HUES64 (cell line): ENCODE measurements around the gene DAB2.

Experiments used
- H3K27ac ChIP-seq: 2 replicates; pipeline ENCODE4 v1.7.0; 2013; ENCODE audit warnings: low read depth, low read length, inconsistent platforms
- H3K27me3 ChIP-seq: 2 replicates; pipeline ENCODE4 v1.6.1; 2013; ENCODE audit warnings: mild to moderate bottlenecking, low read length; ENCODE audit not compliant: insufficient read depth
- H3K36me3 ChIP-seq: 2 replicates; pipeline ENCODE4 v1.6.1; 2013; ENCODE audit warnings: mild to moderate bottlenecking, low read length; ENCODE audit not compliant: insufficient read depth
- H3K4me1 ChIP-seq: 2 replicates; pipeline ENCODE4 v1.6.1; 2013; ENCODE audit warnings: mild to moderate bottlenecking, low read length, moderate library complexity; ENCODE audit not compliant: insufficient read depth
- H3K4me3 ChIP-seq: 2 replicates; pipeline ENCODE4 v1.5.1; 2013; ENCODE audit warnings: mild to moderate bottlenecking, low read length, moderate library complexity
- H3K9ac ChIP-seq: 2 replicates; pipeline ENCODE4 v1.6.1; 2013; ENCODE audit warnings: mild to moderate bottlenecking, low read depth, low read length
- H3K9me3 ChIP-seq: 2 replicates; pipeline ENCODE4 v1.6.1; 2013; ENCODE audit warnings: low read depth, low read length; ENCODE audit not compliant: insufficient read depth
- WGBS: fragments of 150-250, 120-280 bp; methylation state at CpG from one replicate; pipeline ENCODE4 v1.1.7; 2013; ENCODE audit warnings: missing lambda C conversion rate; 5-methylcytosine and 5-hydroxymethylcytosine counted together

Gene DAB2

GRCh38 chr5:39379693-39380092 lies 45.1 kb downstream of the DAB2 start:
- H3K4me3 ChIP-seq = no peak overlapping the region
- 92% methylated on average over 3 of the region's 3 CpGs for WGBS
- no peaks in the 10 kb centered on the region for H3K9me3 ChIP-seq
- no peaks in the 10 kb centered on the region for H3K36me3 ChIP-seq
- no peak overlapping the region for H3K9ac ChIP-seq
- no peak overlapping the region for H3K27ac ChIP-seq
- no peaks in the 10 kb centered on the region for H3K27me3 ChIP-seq
- no peaks in the 10 kb centered on the region for H3K4me1 ChIP-seq

GRCh38 chr5:39377613-39378012 lies 47.2 kb downstream of the DAB2 start:
- 94% methylated on average over 2 of the region's 2 CpGs for WGBS
- H3K4me1 ChIP-seq = no peaks in the 10 kb centered on the region
- no peak overlapping the region for H3K4me3 ChIP-seq
- H3K9me3 ChIP-seq = no peaks in the 10 kb centered on the region
- no peaks in the 10 kb centered on the region for H3K27me3 ChIP-seq
- no peak overlapping the region for H3K27ac ChIP-seq
- H3K36me3 ChIP-seq = no peaks in the 10 kb centered on the region
- H3K9ac ChIP-seq = no peak overlapping the region

GRCh38 chr5:39376293-39376714 lies 48.5 kb downstream of the DAB2 start:
- H3K27me3 ChIP-seq = no peaks in the 10 kb centered on the region

GRCh38 chr5:39373791-39374190 lies 51.0 kb downstream of the DAB2 start:
- no peak overlapping the region for H3K4me3 ChIP-seq
- H3K4me1 ChIP-seq = no peaks in the 10 kb centered on the region; the same call in 1 of the 2 replicates
- WGBS = no CpG with 5 or more reads among the region's 2 CpGs
- H3K27me3 ChIP-seq = no peaks in the 10 kb centered on the region
- no peak overlapping the region for H3K9ac ChIP-seq
- H3K9me3 ChIP-seq = no peaks in the 10 kb centered on the region
- H3K27ac ChIP-seq = no peak overlapping the region
- H3K36me3 ChIP-seq = no peaks in the 10 kb centered on the region

More at GRCh38 chr5:39376293-39376714, 48.5 kb downstream of the DAB2 start:
- Histone ChIP-seq H3K4me1 (no peaks in the 10 kb centered on the region), H3K36me3 (no peaks in the 10 kb centered on the region), H3K4me3 (no peak overlapping the region), H3K27ac (no peak overlapping the region), H3K9me3 (no peaks in the 10 kb centered on the region), H3K9ac (no peak overlapping the region)
- WGBS = 66% methylated on average over 3 of the region's 3 CpGs

GRCh38 chr5:39371367-39371635 lies 53.5 kb downstream of the DAB2 start:
- 94% methylated on average over 2 of the region's 3 CpGs for WGBS
- H3K9me3 ChIP-seq = no peaks in the 10 kb centered on the region
- no peak overlapping the region for H3K27ac ChIP-seq
- no peaks in the 10 kb centered on the region for H3K27me3 ChIP-seq
- H3K4me1 ChIP-seq = no peaks in the 10 kb centered on the region; the same call in 1 of the 2 replicates
- no peaks in the 10 kb centered on the region for H3K36me3 ChIP-seq
- no peak overlapping the region for H3K4me3 ChIP-seq
- H3K9ac ChIP-seq = no peak overlapping the region

GRCh38 chr5:39370555-39371366 lies 54.0 kb downstream of the DAB2 start:
- H3K9me3 ChIP-seq = no peaks in the 10 kb centered on the region
- no peak overlapping the region for H3K4me3 ChIP-seq
- H3K27me3 ChIP-seq = no peaks in the 10 kb centered on the region
- no peak overlapping the region for H3K27ac ChIP-seq
- no peak overlapping the region for H3K9ac ChIP-seq
- WGBS = 92% methylated on average over 10 of the region's 10 CpGs
- H3K36me3 ChIP-seq = no peaks in the 10 kb centered on the region
- H3K4me1 ChIP-seq = no peaks in the 10 kb centered on the region; the same call in 1 of the 2 replicates

- no peaks in the 10 kb centered on the region for H3K36me3 ChIP-seq
- 94% methylated on average over 5 of the region's 5 CpGs for WGBS
Observed at GRCh38 chr5:39369123-39369815, 55.5 kb downstream of the DAB2 start.

GRCh38 chr5:39368116-39368515 lies 56.7 kb downstream of the DAB2 start:
- Histone ChIP-seq H3K36me3 (no peaks in the 10 kb centered on the region), H3K4me1 (peaks cover 8% of the 10 kb centered on the region; the same call in 1 of the 2 replicates), H3K27ac (no peak overlapping the region), H3K4me3 (no peak overlapping the region), H3K27me3 (no peaks in the 10 kb centered on the region), H3K9me3 (no peaks in the 10 kb centered on the region), H3K9ac (no peak overlapping the region)
- WGBS = 98% methylated on average over 3 of the region's 4 CpGs

More at GRCh38 chr5:39369123-39369815, 55.5 kb downstream of the DAB2 start:
- no peak overlapping the region for H3K27ac ChIP-seq
- H3K27me3 ChIP-seq = no peaks in the 10 kb centered on the region
- no peak overlapping the region for H3K4me3 ChIP-seq
- no peaks in the 10 kb centered on the region for H3K9me3 ChIP-seq
- H3K9ac ChIP-seq = no peak overlapping the region
- H3K4me1 ChIP-seq = peaks cover 2% of the 10 kb centered on the region; the same call in 1 of the 2 replicates

- no peak overlapping the region for H3K9ac ChIP-seq
- 86% methylated on average over 1 of the region's 3 CpGs for WGBS
- H3K27ac ChIP-seq = no peak overlapping the region
- H3K4me1 ChIP-seq = peaks cover 8% of the 10 kb centered on the region; the same call in 1 of the 2 replicates
- H3K36me3 ChIP-seq = no peaks in the 10 kb centered on the region
- H3K4me3 ChIP-seq = no peak overlapping the region
- H3K27me3 ChIP-seq = no peaks in the 10 kb centered on the region
- no peaks in the 10 kb centered on the region for H3K9me3 ChIP-seq
Observed at GRCh38 chr5:39367711-39368110, 57.1 kb downstream of the DAB2 start.

- H3K9ac ChIP-seq = no peak within 1 kb of the TSS
- no peaks in the 10 kb centered on the region for H3K27me3 ChIP-seq
- no peak within 1 kb of the TSS for H3K27ac ChIP-seq
- H3K9me3 ChIP-seq = no peaks in the 10 kb centered on the region
- no peaks in the 10 kb centered on the region for H3K36me3 ChIP-seq
- H3K4me3 ChIP-seq = no peak within 1 kb of the TSS
- WGBS = 68% methylated on average over 6 of the region's 6 CpGs
- peaks cover 8% of the 10 kb centered on the region; the same call in 1 of the 2 replicates for H3K4me1 ChIP-seq
Observed at GRCh38 chr5:39364367-39364766, 60.4 kb downstream of the DAB2 start, which contains the start of gene C9. TSS of gene C9 (minus strand) at chr5:39364495. CDS start at chr5:39364464, 31 bp downstream.

GRCh38 chr5:39363217-39363616 lies 61.6 kb downstream of the DAB2 start:
- no peak overlapping the region for H3K4me3 ChIP-seq
- WGBS = 93% methylated on average over 4 of the region's 4 CpGs
- H3K9ac ChIP-seq = no peak overlapping the region
- H3K4me1 ChIP-seq = peaks cover 8% of the 10 kb centered on the region; the same call in 1 of the 2 replicates
- H3K36me3 ChIP-seq = no peaks in the 10 kb centered on the region
- no peaks in the 10 kb centered on the region for H3K9me3 ChIP-seq
- H3K27me3 ChIP-seq = no peaks in the 10 kb centered on the region
- no peak overlapping the region for H3K27ac ChIP-seq
